ENCODE data around the gene NRIP1.

DNA sequence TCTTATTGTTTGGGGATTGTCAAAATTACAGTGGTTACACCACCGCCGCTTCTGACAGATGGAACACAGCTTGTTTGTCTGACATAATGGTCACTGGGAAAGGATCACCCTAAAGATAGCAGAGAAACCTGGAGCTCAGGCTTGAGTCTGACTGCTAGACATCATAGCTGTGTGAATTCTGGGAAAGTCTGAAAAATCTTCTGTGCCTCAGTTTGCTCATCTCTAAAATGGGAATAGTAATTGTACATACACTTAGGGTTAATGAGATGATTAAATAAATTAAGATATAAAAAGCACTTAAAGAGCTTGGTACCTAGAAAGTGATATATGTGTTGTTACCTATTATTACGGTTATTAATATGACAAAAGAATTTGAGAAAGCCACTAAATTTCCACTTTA lies 39.7 kb upstream of the NRIP1 start:
- TF ChIP-seq, protein P1, sequence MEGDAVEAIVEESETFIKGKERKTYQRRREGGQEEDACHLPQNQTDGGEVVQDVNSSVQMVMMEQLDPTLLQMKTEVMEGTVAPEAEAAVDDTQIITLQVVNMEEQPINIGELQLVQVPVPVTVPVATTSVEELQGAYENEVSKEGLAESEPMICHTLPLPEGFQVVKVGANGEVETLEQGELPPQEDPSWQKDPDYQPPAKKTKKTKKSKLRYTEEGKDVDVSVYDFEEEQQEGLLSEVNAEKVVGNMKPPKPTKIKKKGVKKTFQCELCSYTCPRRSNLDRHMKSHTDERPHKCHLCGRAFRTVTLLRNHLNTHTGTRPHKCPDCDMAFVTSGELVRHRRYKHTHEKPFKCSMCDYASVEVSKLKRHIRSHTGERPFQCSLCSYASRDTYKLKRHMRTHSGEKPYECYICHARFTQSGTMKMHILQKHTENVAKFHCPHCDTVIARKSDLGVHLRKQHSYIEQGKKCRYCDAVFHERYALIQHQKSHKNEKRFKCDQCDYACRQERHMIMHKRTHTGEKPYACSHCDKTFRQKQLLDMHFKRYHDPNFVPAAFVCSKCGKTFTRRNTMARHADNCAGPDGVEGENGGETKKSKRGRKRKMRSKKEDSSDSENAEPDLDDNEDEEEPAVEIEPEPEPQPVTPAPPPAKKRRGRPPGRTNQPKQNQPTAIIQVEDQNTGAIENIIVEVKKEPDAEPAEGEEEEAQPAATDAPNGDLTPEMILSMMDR (IDR thresholded peaks at IDR 0.05 in 4 of 5, conservative IDR thresholded peaks at IDR 0.05 in 1 of 5): no peak
- no peak for TF ChIP-seq POLR2A (IDR thresholded peaks at IDR 0.05)

Data from gastrocnemius medialis (tissue), 4 donors.